BE2C (cell line): ENCODE measurements around the gene ZNF444.

Source experiments
- DNase-seq: peaks from one replicate; pipeline ENCODE4 v3.0.0-alpha.2; 2020
- H3K27me3 ChIP-seq: fragments of 250-450 bp; sonication (Bioruptor Pico); 2 replicates; pipeline ENCODE4 v1.5.1; 2020; ENCODE audit warnings: mild to moderate bottlenecking
- H3K36me3 ChIP-seq: fragments of 250-450 bp; sonication (Bioruptor Pico); 2 replicates; pipeline ENCODE4 v1.5.1; 2020; ENCODE audit warnings: mild to moderate bottlenecking
- H3K4me1 ChIP-seq: fragments of 250-450 bp; sonication (Bioruptor Pico); 2 replicates; pipeline ENCODE4 v1.5.1; 2020
- H3K4me3 ChIP-seq: 2 replicates; pipeline ENCODE4 v1.5.1; 2011; ENCODE audit warnings: low read depth, low read length
- H3K9me3 ChIP-seq: fragments of 250-450 bp; sonication (Bioruptor Pico); 2 replicates; pipeline ENCODE4 v1.5.1; 2020
- CTCF ChIP-seq: IDR thresholded peaks from 2 replicates; pipeline ENCODE4 v1.5.1; 2012; ENCODE audit warnings: mild to moderate bottlenecking, low read depth, low read length

ZNF444 gene

GRCh38 chr19:56161534-56161933, 20.4 kb downstream of the ZNF444 start:
- no peak for DNase-seq
- no peak for TF ChIP-seq CTCF

GRCh38 chr19:56162258-56162657, 21.2 kb downstream of the ZNF444 start:
- no peak overlapping the region for H3K4me3 ChIP-seq
- no peaks in the 10 kb centered on the region for H3K27me3 ChIP-seq
- H3K9me3 ChIP-seq = no peaks in the 10 kb centered on the region
- DNase-seq = no peak
- no peak for TF ChIP-seq CTCF
- H3K4me1 ChIP-seq = no peaks in the 10 kb centered on the region
- peaks cover 10% of the 10 kb centered on the region for H3K36me3 ChIP-seq

More at GRCh38 chr19:56161534-56161933, 20.4 kb downstream of the ZNF444 start:
- Histone ChIP-seq H3K36me3 (peaks cover 12% of the 10 kb centered on the region), H3K4me1 (no peaks in the 10 kb centered on the region), H3K4me3 (no peak overlapping the region), H3K9me3 (no peaks in the 10 kb centered on the region), H3K27me3 (no peaks in the 10 kb centered on the region)

GRCh38 chr19:56163097-56163496, 22.0 kb downstream of the ZNF444 start:
- Histone ChIP-seq H3K4me1 (no peaks in the 10 kb centered on the region), H3K27me3 (no peaks in the 10 kb centered on the region), H3K36me3 (peaks cover 7% of the 10 kb centered on the region), H3K4me3 (no peak overlapping the region), H3K9me3 (no peaks in the 10 kb centered on the region)
- no peak for DNase-seq
- no peak for TF ChIP-seq CTCF

- Histone ChIP-seq H3K4me1 (no peaks in the 10 kb centered on the region), H3K9me3 (no peaks in the 10 kb centered on the region), H3K36me3 (no peaks in the 10 kb centered on the region), H3K27me3 (no peaks in the 10 kb centered on the region), H3K4me3 (no peak overlapping the region)
- no peak for TF ChIP-seq CTCF
- DNase-seq = no peak
Observed at GRCh38 chr19:56167064-56167578, 26.0 kb downstream of the ZNF444 start.

- TF ChIP-seq CTCF = no peak
- Histone ChIP-seq H3K27me3 (peaks cover 11% of the 10 kb centered on the region; the same call in 1 of the 2 replicates), H3K4me3 (no peak overlapping the region), H3K4me1 (no peaks in the 10 kb centered on the region), H3K9me3 (no peaks in the 10 kb centered on the region), H3K36me3 (no peaks in the 10 kb centered on the region)
- DNase-seq = no peak
Observed at GRCh38 chr19:56170261-56170660, 29.2 kb downstream of the ZNF444 start.

- DNase-seq = no peak
- H3K9me3 ChIP-seq = no peaks in the 10 kb centered on the region
- TF ChIP-seq CTCF = no peak
- no peaks in the 10 kb centered on the region for H3K36me3 ChIP-seq
- H3K4me1 ChIP-seq = no peaks in the 10 kb centered on the region
- peaks cover 22% of the 10 kb centered on the region for H3K27me3 ChIP-seq
- H3K4me3 ChIP-seq = no peak overlapping the region
Observed at GRCh38 chr19:56174086-56174485, 33.0 kb downstream of the ZNF444 start.
